ENCODE measurements around the gene DERA.
"Not testable (repeated sequence)": the region's sequence is repeated elsewhere in the genome, so short reads cannot be mapped to it uniquely, and the experiment has no call there.

The DERA gene

DNA sequence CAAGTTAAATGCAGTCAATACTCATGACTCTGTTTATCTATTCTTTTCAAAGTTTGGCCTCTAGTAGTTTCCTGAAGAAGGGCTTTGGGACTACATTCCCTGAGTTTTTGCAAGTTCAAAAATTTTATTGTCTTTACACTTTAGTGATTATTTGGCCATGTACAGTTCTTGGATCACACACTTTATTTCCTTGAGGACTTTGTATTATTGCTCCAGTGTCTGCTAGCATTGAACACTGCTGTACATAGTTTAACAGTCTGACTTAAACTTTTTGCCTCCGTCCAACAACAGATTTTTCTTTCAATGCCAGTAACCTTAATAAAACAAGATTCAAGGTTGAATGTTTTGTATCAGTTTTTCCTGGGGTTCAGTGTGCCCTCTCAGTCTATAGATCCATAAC is 132.3 kb downstream of the DERA start:
- H3K36me3 ChIP-seq (ENCODE audit: control insufficient read depth in 1 of 2, insufficient read depth in 2 of 2, low read length in 2 of 2), result no peaks in the 10 kb centered on the region
- no peak overlapping the region for H3K9ac ChIP-seq (ENCODE audit: low read depth in 1 of 2, low read length in 2 of 2)
- H3K27ac ChIP-seq (ENCODE audit: low read depth, low read length), result no peak overlapping the region
- no peak overlapping the region for H3K4me3 ChIP-seq (ENCODE audit: low read depth in 1 of 2, low read length in 2 of 2)
- H3K4me1 ChIP-seq (ENCODE audit: control insufficient read depth in 1 of 2, insufficient read depth in 2 of 2, low read length in 2 of 2), result no peaks in the 10 kb centered on the region
- peaks cover 0 to 7% of the 10 kb centered on the region in 2 donors for H3K9me3 ChIP-seq (ENCODE audit: control insufficient read depth in 1 of 2, low read length in 2 of 2)
- H3K27me3 ChIP-seq (ENCODE audit: control insufficient read depth in 1 of 2, insufficient read depth in 2 of 2, low read length in 2 of 2), result no peaks in the 10 kb centered on the region

DNA sequence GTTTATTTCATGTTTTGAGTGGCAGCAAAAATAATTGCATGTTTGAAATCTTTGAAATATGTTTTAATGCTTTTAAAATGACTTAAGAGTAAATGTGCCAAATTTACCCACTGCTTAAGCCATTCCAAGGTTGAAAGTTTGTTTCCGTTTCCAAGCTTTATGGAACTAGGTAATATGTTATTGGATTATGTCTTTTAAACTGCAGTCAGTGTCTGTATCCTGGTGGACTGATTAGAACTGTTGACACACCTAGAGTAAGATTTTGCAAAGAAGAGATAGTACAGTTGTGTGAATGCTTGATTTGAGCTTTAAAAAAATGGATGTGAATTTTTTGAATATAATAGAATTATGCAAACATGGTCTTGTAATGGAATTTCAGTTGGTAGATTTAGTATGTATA is 135.1 kb downstream of the DERA start:
- H3K27ac ChIP-seq (ENCODE audit: low read depth, low read length), result no peak overlapping the region
- H3K9me3 ChIP-seq (ENCODE audit: control insufficient read depth in 1 of 2, low read length in 2 of 2), result peaks cover 0 to 11% of the 10 kb centered on the region in 2 donors
- no peaks in the 10 kb centered on the region for H3K4me1 ChIP-seq (ENCODE audit: control insufficient read depth in 1 of 2, insufficient read depth in 2 of 2, low read length in 2 of 2)
- no peaks in the 10 kb centered on the region for H3K36me3 ChIP-seq (ENCODE audit: control insufficient read depth in 1 of 2, insufficient read depth in 2 of 2, low read length in 2 of 2)
- H3K9ac ChIP-seq (ENCODE audit: low read depth in 1 of 2, low read length in 2 of 2), result no peak overlapping the region
- H3K27me3 ChIP-seq (ENCODE audit: control insufficient read depth in 1 of 2, insufficient read depth in 2 of 2, low read length in 2 of 2), result no peaks in the 10 kb centered on the region
- H3K4me3 ChIP-seq (ENCODE audit: low read depth in 1 of 2, low read length in 2 of 2), result no peak overlapping the region

DNA sequence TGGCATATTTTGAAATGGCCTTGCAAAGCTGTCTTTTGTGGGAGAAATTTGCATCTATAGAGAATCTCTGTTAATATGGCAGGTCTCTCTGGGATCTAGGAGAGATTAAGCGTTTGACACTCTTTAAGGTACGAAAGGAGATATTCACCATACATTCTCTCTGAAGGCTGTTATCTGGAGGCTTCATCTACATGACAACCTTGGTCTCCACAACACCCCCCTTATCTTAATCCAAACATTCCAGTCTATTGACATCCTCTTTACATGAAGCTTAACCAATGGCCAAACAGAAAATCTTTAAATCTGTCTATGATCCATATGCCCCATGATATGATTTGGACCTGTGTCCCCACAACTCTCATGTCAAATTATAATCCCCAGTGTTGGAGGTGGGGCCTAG is 137.4 kb downstream of the DERA start:
- Histone ChIP-seq H3K27me3 (ENCODE audit: control insufficient read depth in 1 of 2, insufficient read depth in 2 of 2, low read length in 2 of 2) (no peaks in the 10 kb centered on the region), H3K4me1 (ENCODE audit: control insufficient read depth in 1 of 2, insufficient read depth in 2 of 2, low read length in 2 of 2) (no peaks in the 10 kb centered on the region), H3K36me3 (ENCODE audit: control insufficient read depth in 1 of 2, insufficient read depth in 2 of 2, low read length in 2 of 2) (no peaks in the 10 kb centered on the region), H3K27ac (ENCODE audit: low read depth, low read length) (no peak overlapping the region), H3K4me3 (ENCODE audit: low read depth in 1 of 2, low read length in 2 of 2) (no peak overlapping the region), H3K9ac (ENCODE audit: low read depth in 1 of 2, low read length in 2 of 2) (no peak overlapping the region), H3K9me3 (ENCODE audit: control insufficient read depth in 1 of 2, low read length in 2 of 2) (peaks cover 0 to 11% of the 10 kb centered on the region in 2 donors)

DNA sequence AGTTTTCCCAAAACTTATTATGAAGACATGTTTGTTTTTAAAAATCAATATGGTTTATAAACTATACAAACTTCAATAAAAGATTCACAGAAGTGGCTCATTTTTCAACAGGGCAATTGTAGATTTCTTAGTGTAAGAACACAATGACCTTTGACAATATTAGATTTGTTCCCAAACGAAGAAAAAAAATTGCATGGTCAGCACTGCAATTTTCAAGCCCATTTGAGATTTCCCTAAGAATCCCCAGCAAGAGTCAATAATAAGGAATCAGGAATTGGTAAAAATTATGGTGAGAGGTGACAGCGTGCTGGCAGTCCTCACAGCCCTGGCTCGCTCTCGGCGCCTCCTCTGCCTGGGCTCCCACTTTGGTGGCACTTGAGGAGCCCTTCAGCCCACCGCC is 145.8 kb downstream of the DERA start:
- Histone ChIP-seq H3K36me3 (ENCODE audit: control insufficient read depth in 1 of 2, insufficient read depth in 2 of 2, low read length in 2 of 2) (no peaks in the 10 kb centered on the region), H3K4me3 (ENCODE audit: low read depth in 1 of 2, low read length in 2 of 2) (no peak overlapping the region), H3K27ac (ENCODE audit: low read depth, low read length) (no peak overlapping the region), H3K9ac (ENCODE audit: low read depth in 1 of 2, low read length in 2 of 2) (no peak overlapping the region), H3K27me3 (ENCODE audit: control insufficient read depth in 1 of 2, insufficient read depth in 2 of 2, low read length in 2 of 2) (no peaks in the 10 kb centered on the region), H3K9me3 (ENCODE audit: control insufficient read depth in 1 of 2, low read length in 2 of 2) (no peaks in the 10 kb centered on the region), H3K4me1 (ENCODE audit: control insufficient read depth in 1 of 2, insufficient read depth in 2 of 2, low read length in 2 of 2) (no peaks in the 10 kb centered on the region)

DNA sequence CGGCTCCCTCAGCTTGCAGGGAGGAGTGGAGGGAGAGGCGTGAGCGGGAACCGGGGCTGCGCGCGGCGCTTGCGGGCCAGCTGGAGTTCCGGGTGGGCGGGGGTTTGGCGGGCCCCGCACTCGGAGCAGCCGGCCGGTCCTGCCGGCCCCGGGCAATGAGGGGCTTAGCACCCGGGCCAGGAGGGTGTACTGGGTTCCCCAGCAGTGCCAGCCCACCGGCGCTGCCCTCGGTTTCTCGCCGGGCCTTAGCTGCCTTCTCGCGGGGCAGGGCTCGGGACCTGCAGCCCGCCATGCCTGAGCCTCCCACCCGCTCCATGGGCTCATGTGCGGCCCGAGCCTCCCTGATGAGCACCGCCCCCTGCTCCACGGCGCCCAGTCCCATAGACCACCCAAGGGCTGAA is 146.2 kb downstream of the DERA start:
- H3K36me3 ChIP-seq (ENCODE audit: control insufficient read depth in 1 of 2, insufficient read depth in 2 of 2, low read length in 2 of 2); H3K27me3 ChIP-seq (ENCODE audit: control insufficient read depth in 1 of 2, insufficient read depth in 2 of 2, low read length in 2 of 2): not testable (repeated sequence)

DNA sequence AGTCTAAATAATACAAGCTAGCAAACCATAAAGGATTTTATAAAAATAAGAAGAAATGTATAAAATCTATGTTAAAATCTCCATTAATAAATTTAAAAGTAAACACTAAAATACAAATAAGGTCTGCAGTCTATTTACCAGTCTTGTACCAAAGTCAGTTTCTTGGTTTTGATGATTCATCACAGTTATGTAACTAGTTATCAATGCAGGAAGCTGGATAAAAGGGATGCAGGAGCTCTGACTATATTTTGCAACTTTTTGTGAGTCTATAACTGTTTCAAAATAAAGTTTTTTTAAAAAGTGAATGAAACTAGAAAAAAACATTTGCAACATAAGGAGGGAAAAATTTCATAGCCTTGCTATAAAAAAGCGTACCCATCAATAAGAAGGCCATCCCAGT is 151.5 kb downstream of the DERA start:
- Histone ChIP-seq H3K4me1 (ENCODE audit: control insufficient read depth in 1 of 2, insufficient read depth in 2 of 2, low read length in 2 of 2) (no peaks in the 10 kb centered on the region), H3K9me3 (ENCODE audit: control insufficient read depth in 1 of 2, low read length in 2 of 2) (no peaks in the 10 kb centered on the region), H3K9ac (ENCODE audit: low read depth in 1 of 2, low read length in 2 of 2) (no peak overlapping the region), H3K36me3 (ENCODE audit: control insufficient read depth in 1 of 2, insufficient read depth in 2 of 2, low read length in 2 of 2) (no peaks in the 10 kb centered on the region), H3K4me3 (ENCODE audit: low read depth in 1 of 2, low read length in 2 of 2) (no peak overlapping the region), H3K27ac (ENCODE audit: low read depth, low read length) (no peak overlapping the region), H3K27me3 (ENCODE audit: control insufficient read depth in 1 of 2, insufficient read depth in 2 of 2, low read length in 2 of 2) (no peaks in the 10 kb centered on the region)

More for the DNA sequence above, 146.2 kb downstream of the DERA start:
- H3K27ac ChIP-seq (ENCODE audit: low read depth, low read length); H3K4me3 ChIP-seq (ENCODE audit: low read depth in 1 of 2, low read length in 2 of 2); H3K9me3 ChIP-seq (ENCODE audit: control insufficient read depth in 1 of 2, low read length in 2 of 2); H3K4me1 ChIP-seq (ENCODE audit: control insufficient read depth in 1 of 2, insufficient read depth in 2 of 2, low read length in 2 of 2); H3K9ac ChIP-seq (ENCODE audit: low read depth in 1 of 2, low read length in 2 of 2): not testable (repeated sequence)

DNA sequence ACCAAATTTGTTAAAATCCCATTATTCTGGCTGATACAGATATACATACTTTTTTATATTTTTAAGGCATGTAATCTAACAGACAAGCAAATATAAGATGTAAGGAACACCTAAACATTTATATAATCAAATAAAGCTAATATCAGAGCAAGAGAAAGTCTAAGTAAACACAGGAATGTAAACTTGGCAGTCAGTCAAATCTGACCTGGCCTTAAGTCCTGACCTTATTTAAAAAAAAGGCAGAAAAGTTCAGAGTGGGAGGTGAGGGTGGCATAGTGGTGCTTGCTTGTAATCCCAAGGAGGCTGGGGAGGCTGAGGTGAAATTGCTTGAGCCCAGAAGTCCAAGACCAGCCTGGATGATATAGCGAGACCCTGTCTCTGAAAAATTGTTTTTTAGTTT is 152.6 kb downstream of the DERA start:
- no peak overlapping the region for H3K4me3 ChIP-seq (ENCODE audit: low read depth in 1 of 2, low read length in 2 of 2)
- no peaks in the 10 kb centered on the region for H3K36me3 ChIP-seq (ENCODE audit: control insufficient read depth in 1 of 2, insufficient read depth in 2 of 2, low read length in 2 of 2)
- no peak overlapping the region for H3K9ac ChIP-seq (ENCODE audit: low read depth in 1 of 2, low read length in 2 of 2)
- H3K27me3 ChIP-seq (ENCODE audit: control insufficient read depth in 1 of 2, insufficient read depth in 2 of 2, low read length in 2 of 2), result no peaks in the 10 kb centered on the region
- no peaks in the 10 kb centered on the region for H3K4me1 ChIP-seq (ENCODE audit: control insufficient read depth in 1 of 2, insufficient read depth in 2 of 2, low read length in 2 of 2)
- no peaks in the 10 kb centered on the region for H3K9me3 ChIP-seq (ENCODE audit: control insufficient read depth in 1 of 2, low read length in 2 of 2)
- no peak overlapping the region for H3K27ac ChIP-seq (ENCODE audit: low read depth, low read length)

DNA sequence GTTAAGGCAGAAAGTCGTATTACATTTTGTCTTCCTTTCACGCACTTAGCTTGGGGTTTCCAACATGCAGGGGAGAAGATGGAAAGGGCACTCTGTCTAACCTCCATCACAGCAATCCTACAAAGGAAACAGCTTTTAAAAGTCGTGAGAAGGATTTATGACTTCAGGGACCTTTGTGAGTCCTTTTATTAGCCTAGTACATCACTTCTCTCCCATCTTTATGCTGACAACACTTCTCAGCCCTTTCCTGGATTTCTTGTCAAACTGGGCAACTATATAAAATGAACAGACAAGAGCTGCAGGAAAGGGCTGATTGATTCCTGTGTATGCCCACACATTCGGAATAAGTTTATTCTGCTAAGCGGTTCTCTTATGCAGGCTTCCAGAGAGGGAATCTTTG is 159.0 kb downstream of the DERA start:
- Histone ChIP-seq H3K36me3 (ENCODE audit: control insufficient read depth in 1 of 2, insufficient read depth in 2 of 2, low read length in 2 of 2) (no peaks in the 10 kb centered on the region), H3K4me1 (ENCODE audit: control insufficient read depth in 1 of 2, insufficient read depth in 2 of 2, low read length in 2 of 2) (no peaks in the 10 kb centered on the region), H3K4me3 (ENCODE audit: low read depth in 1 of 2, low read length in 2 of 2) (no peak overlapping the region), H3K27me3 (ENCODE audit: control insufficient read depth in 1 of 2, insufficient read depth in 2 of 2, low read length in 2 of 2) (no peaks in the 10 kb centered on the region), H3K9me3 (ENCODE audit: control insufficient read depth in 1 of 2, low read length in 2 of 2) (no peaks in the 10 kb centered on the region), H3K9ac (ENCODE audit: low read depth in 1 of 2, low read length in 2 of 2) (no peak overlapping the region), H3K27ac (ENCODE audit: low read depth, low read length) (no peak overlapping the region)

DNA sequence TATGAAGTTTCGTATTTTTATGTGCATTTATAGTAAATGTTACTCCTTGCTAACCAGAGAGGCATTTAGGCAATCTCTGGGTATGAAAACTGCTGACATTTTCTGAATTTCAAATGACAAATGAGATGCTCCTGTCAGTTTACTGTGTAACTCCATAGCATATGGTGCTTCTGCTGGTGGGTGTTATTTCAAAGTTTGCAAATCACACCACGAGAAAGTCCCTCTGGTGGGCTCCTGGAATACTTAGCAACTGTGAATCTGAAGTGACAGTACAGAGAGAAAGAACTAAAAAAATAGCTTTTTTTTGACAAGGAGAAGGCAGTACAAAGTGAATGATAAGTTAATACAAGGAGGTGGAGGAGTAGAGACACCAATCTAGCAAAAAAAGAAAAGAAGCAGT is 161.5 kb downstream of the DERA start:
- peaks cover 0 to 4% of the 10 kb centered on the region in 2 donors for H3K4me1 ChIP-seq (ENCODE audit: control insufficient read depth in 1 of 2, insufficient read depth in 2 of 2, low read length in 2 of 2)
- H3K9me3 ChIP-seq (ENCODE audit: control insufficient read depth in 1 of 2, low read length in 2 of 2), result no peaks in the 10 kb centered on the region
- H3K27me3 ChIP-seq (ENCODE audit: control insufficient read depth in 1 of 2, insufficient read depth in 2 of 2, low read length in 2 of 2), result no peaks in the 10 kb centered on the region
- no peak overlapping the region for H3K4me3 ChIP-seq (ENCODE audit: low read depth in 1 of 2, low read length in 2 of 2)
- no peaks in the 10 kb centered on the region for H3K36me3 ChIP-seq (ENCODE audit: control insufficient read depth in 1 of 2, insufficient read depth in 2 of 2, low read length in 2 of 2)
- H3K27ac ChIP-seq (ENCODE audit: low read depth, low read length), result no peak overlapping the region
- no peak overlapping the region for H3K9ac ChIP-seq (ENCODE audit: low read depth in 1 of 2, low read length in 2 of 2)

DNA sequence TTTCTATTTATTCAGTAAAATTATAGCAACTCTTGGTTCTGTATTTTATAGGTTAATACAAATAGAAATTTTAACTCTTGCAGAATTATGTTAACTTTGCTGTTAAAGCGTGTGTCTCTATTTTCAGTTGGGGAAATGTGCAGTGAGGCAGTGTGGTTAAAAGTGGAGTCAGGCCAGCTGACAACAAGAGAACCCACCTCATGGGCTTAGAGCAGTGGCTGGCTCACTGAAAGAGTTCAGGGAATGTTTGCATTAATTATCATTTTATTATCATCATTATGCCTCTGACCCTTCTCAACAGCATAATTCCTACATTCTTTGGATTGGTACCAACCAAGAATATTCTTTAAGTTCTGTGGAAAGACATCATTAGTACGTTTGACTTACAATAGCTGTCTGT is 163.8 kb downstream of the DERA start:
- Histone ChIP-seq H3K27me3 (ENCODE audit: control insufficient read depth in 1 of 2, insufficient read depth in 2 of 2, low read length in 2 of 2) (no peaks in the 10 kb centered on the region), H3K27ac (ENCODE audit: low read depth, low read length) (no peak overlapping the region), H3K4me3 (ENCODE audit: low read depth in 1 of 2, low read length in 2 of 2) (no peak overlapping the region), H3K9me3 (ENCODE audit: control insufficient read depth in 1 of 2, low read length in 2 of 2) (no peaks in the 10 kb centered on the region), H3K36me3 (ENCODE audit: control insufficient read depth in 1 of 2, insufficient read depth in 2 of 2, low read length in 2 of 2) (no peaks in the 10 kb centered on the region), H3K4me1 (ENCODE audit: control insufficient read depth in 1 of 2, insufficient read depth in 2 of 2, low read length in 2 of 2) (peaks cover 0 to 4% of the 10 kb centered on the region in 2 donors), H3K9ac (ENCODE audit: low read depth in 1 of 2, low read length in 2 of 2) (no peak overlapping the region)

DNA sequence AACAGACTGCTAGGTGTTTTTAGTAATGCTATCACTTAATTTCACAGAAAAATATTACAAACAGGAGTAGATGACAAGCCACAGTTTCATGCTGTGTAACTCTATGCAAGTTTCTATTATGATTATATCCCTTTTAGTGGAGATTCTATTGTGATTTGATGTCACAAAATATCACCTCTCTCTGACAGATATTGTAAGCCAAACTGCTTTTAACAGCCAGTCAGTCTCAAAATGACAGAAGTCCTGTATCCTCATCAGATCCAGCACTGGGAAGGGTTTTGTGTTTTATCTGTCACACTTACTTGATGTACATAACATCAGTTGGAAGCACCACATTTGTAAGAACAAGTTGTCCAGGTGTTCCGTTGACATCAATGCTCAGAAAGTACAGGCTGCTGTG is 164.8 kb downstream of the DERA start:
- H3K9me3 ChIP-seq (ENCODE audit: control insufficient read depth in 1 of 2, low read length in 2 of 2), result no peaks in the 10 kb centered on the region
- H3K9ac ChIP-seq (ENCODE audit: low read depth in 1 of 2, low read length in 2 of 2), result no peak overlapping the region
- H3K36me3 ChIP-seq (ENCODE audit: control insufficient read depth in 1 of 2, insufficient read depth in 2 of 2, low read length in 2 of 2), result no peaks in the 10 kb centered on the region
- H3K27ac ChIP-seq (ENCODE audit: low read depth, low read length), result no peak overlapping the region
- peaks cover 0 to 4% of the 10 kb centered on the region in 2 donors for H3K4me1 ChIP-seq (ENCODE audit: control insufficient read depth in 1 of 2, insufficient read depth in 2 of 2, low read length in 2 of 2)
- H3K27me3 ChIP-seq (ENCODE audit: control insufficient read depth in 1 of 2, insufficient read depth in 2 of 2, low read length in 2 of 2), result no peaks in the 10 kb centered on the region
- no peak overlapping the region for H3K4me3 ChIP-seq (ENCODE audit: low read depth in 1 of 2, low read length in 2 of 2)

All from duodenal mucosa (tissue), 2 donors.